WTC11 (cell line): Measurements from ENCODE around the gene GDF7. TPM values are rescaled to one million over a fixed set of nuclear protein-coding genes. Genes with fewer than 3 reads are reported as not detected.

Source experiments
- ATF1 ChIP-seq: sonication (generic); formaldehyde crosslinking; IDR thresholded peaks from 2 replicates; pipeline ENCODE4 v1.8.1; 2023; ENCODE audit warnings: mild to moderate bottlenecking, moderate library complexity, missing genetic modification reagents
- CREB1 ChIP-seq: sonication (generic); formaldehyde crosslinking; IDR thresholded peaks from 2 replicates; pipeline ENCODE4 v1.8.0; 2023; ENCODE audit warnings: mild to moderate bottlenecking, missing genetic modification reagents
- ETV6 ChIP-seq: sonication (generic); formaldehyde crosslinking; IDR thresholded peaks from 2 replicates; pipeline ENCODE4 v1.8.1; 2022; ENCODE audit warnings: mild to moderate bottlenecking, missing genetic modification reagents
- FOXK1 ChIP-seq: sonication (generic); formaldehyde crosslinking; IDR thresholded peaks from 2 replicates; pipeline ENCODE4 v1.8.0; 2022; ENCODE audit warnings: mild to moderate bottlenecking, moderate library complexity, missing genetic modification reagents
- FOXP1 ChIP-seq: sonication (generic); formaldehyde crosslinking; IDR thresholded peaks from 2 replicates; pipeline ENCODE4 v1.8.0; 2022; ENCODE audit warnings: missing genetic modification reagents, mild to moderate bottlenecking, moderate library complexity, borderline replicate concordance
- MXD4 ChIP-seq: fragments of 250-450 bp; sonication (Bioruptor Pico); IDR thresholded peaks from 2 replicates; pipeline ENCODE4 v1.8.0; 2021; ENCODE audit warnings: mild to moderate bottlenecking, moderate library complexity, borderline replicate concordance
- RELA ChIP-seq: sonication (generic); formaldehyde crosslinking; IDR thresholded peaks from 2 replicates; pipeline ENCODE4 v1.8.1; 2022; ENCODE audit warnings: missing genetic modification reagents, mild to moderate bottlenecking, borderline replicate concordance
- RORB ChIP-seq: fragments of 250-450 bp; sonication (Bioruptor Pico); IDR thresholded peaks from 2 replicates; pipeline ENCODE4 v1.9.0; 2021; ENCODE audit warnings: mild to moderate bottlenecking
- SMAD4 ChIP-seq: sonication (generic); formaldehyde crosslinking; IDR thresholded peaks from 2 replicates; pipeline ENCODE4 v1.8.0; 2022; ENCODE audit warnings: mild to moderate bottlenecking, missing genetic modification reagents
- SP1 ChIP-seq: sonication (generic); formaldehyde crosslinking; conservative IDR thresholded peaks from 2 replicates; pipeline ENCODE4 v1.8.1; 2022; ENCODE audit warnings: missing genetic modification reagents
- TEAD1 ChIP-seq: sonication (generic); formaldehyde crosslinking; IDR thresholded peaks from 2 replicates; pipeline ENCODE4 v1.8.0; 2022; ENCODE audit warnings: mild to moderate bottlenecking, missing genetic modification reagents
- TP53 ChIP-seq: sonication (generic); formaldehyde crosslinking; IDR thresholded peaks from 2 replicates; pipeline ENCODE4 v1.8.1; 2023; ENCODE audit warnings: mild to moderate bottlenecking, missing genetic modification reagents
- ZNF219 ChIP-seq: sonication (generic); formaldehyde crosslinking; IDR thresholded peaks from 2 replicates; pipeline ENCODE4 v1.8.0; 2023; ENCODE audit warnings: missing genetic modification reagents, mild to moderate bottlenecking, borderline replicate concordance
- total RNA-seq: library from RNA; stranded (reverse); gene quantifications from 3 replicates; pipeline ENCODE4 v1.2.3, GENCODE V29; 2021
- TF ChIP-seq, protein P1 (sequence below): sonication (generic); formaldehyde crosslinking; IDR thresholded peaks from 2 replicates; pipeline ENCODE4 v1.8.0; 2022; ENCODE audit warnings: mild to moderate bottlenecking, missing genetic modification reagents
- TF ChIP-seq, protein P2 (sequence below): sonication (generic); formaldehyde crosslinking; IDR thresholded peaks from 2 replicates; pipeline ENCODE4 v1.8.1; 2023; ENCODE audit warnings: mild to moderate bottlenecking, missing genetic modification reagents, borderline replicate concordance
- TF ChIP-seq, protein P3 (sequence below): sonication (generic); formaldehyde crosslinking; IDR thresholded peaks from 2 replicates; pipeline ENCODE4 v1.8.1; 2023; ENCODE audit warnings: mild to moderate bottlenecking, missing genetic modification reagents, moderate library complexity
- TF ChIP-seq, protein P4 (sequence below): fragments of 250-450 bp; sonication (Bioruptor Pico); IDR thresholded peaks from 2 replicates; pipeline ENCODE4 v1.9.0; 2021; ENCODE audit warnings: mild to moderate bottlenecking, borderline replicate concordance
- TF ChIP-seq, protein P5 (sequence below): sonication (generic); formaldehyde crosslinking; IDR thresholded peaks from 2 replicates; pipeline ENCODE4 v1.8.0; 2022; ENCODE audit warnings: mild to moderate bottlenecking, missing genetic modification reagents
- TF ChIP-seq, protein P6 (sequence below): sonication (generic); formaldehyde crosslinking; IDR thresholded peaks from 2 replicates; pipeline ENCODE4 v1.8.0; 2023; ENCODE audit warnings: missing genetic modification reagents, mild to moderate bottlenecking, borderline replicate concordance
- TF ChIP-seq, protein P7 (sequence below): fragments of 200-600 bp; IDR thresholded peaks from 2 replicates; pipeline ENCODE4 v1.8.0; 2022; ENCODE audit warnings: antibody characterized with exemption

The GDF7 gene
- total RNA-seq, 1 experiment from 2014 or later: 0.55 TPM

DNA sequence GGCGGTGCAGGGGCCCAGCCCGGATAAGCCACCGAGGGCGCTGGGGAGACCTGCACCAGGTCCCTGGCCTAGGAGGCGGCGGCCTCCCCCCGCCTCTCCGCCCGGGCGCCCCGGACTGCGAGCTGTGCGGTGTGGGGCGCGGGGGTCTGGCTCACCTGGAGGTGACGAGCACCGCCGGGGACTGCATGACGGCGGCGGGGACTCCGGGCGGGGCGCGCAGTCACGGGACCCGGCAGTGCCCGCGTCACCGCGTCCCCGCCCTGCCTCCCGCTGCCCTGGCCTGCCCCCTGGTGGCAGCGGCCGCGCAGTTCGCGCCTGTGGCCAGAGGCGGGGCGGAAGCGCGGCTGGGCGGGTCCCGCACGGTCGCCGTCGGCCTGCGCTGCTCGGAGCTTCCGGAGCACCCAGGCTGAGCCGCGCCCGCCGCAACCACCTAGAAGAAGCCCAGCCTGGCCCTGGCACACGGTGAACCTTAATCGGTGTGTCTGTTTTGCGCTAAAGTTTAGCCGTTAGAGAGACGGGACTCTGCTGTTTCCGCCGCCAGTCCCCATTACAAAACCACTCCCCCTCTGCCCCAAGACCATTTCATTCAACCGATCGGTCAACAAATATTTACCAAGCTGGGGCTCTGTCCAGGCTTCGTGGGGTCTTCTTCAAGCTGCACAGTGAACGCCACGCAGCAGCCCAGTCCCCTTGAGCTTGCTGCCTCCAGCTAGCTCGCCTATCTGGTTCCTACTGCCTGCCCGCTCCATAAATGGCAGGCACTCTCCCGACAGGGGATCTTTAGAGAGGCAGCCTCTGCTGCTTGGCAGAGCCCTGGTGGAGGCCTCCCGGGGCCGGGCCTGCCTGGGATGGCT lies 15.8 kb upstream of the GDF7 start, which contains the start of gene HS1BP3 (continued):
- TF ChIP-seq, protein P1, sequence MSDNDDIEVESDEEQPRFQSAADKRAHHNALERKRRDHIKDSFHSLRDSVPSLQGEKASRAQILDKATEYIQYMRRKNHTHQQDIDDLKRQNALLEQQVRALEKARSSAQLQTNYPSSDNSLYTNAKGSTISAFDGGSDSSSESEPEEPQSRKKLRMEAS: no peak; the same call in 1 of the 2 replicates
- TF ChIP-seq MXD4 (no peak), TEAD1 (CRISPR knock-in tag) (0 out of 2 replicates have a peak, but pooled peaks have one; percentile 39), FOXP1 (CRISPR knock-in tag) (peak; percentile 59; the same call in 1 of the 2 replicates), ATF1 (CRISPR knock-in tag) (peak; percentile 31; the same call in 1 of the 2 replicates), SP1 (CRISPR knock-in tag) (peak; percentile 87), RORB (no peak), SMAD4 (CRISPR knock-in tag) (no peak), CREB1 (CRISPR knock-in tag) (no peak), ZNF219 (CRISPR knock-in tag) (no peak), ETV6 (peak; percentile 94; the same call in 1 of the 2 replicates), RELA (no peak; the same call in 1 of the 2 replicates), TP53 (peak; percentile 44; the same call in 1 of the 2 replicates), FOXK1 (CRISPR knock-in tag) (peak; percentile 85; the same call in 1 of the 2 replicates)
- TF ChIP-seq, protein P2, sequence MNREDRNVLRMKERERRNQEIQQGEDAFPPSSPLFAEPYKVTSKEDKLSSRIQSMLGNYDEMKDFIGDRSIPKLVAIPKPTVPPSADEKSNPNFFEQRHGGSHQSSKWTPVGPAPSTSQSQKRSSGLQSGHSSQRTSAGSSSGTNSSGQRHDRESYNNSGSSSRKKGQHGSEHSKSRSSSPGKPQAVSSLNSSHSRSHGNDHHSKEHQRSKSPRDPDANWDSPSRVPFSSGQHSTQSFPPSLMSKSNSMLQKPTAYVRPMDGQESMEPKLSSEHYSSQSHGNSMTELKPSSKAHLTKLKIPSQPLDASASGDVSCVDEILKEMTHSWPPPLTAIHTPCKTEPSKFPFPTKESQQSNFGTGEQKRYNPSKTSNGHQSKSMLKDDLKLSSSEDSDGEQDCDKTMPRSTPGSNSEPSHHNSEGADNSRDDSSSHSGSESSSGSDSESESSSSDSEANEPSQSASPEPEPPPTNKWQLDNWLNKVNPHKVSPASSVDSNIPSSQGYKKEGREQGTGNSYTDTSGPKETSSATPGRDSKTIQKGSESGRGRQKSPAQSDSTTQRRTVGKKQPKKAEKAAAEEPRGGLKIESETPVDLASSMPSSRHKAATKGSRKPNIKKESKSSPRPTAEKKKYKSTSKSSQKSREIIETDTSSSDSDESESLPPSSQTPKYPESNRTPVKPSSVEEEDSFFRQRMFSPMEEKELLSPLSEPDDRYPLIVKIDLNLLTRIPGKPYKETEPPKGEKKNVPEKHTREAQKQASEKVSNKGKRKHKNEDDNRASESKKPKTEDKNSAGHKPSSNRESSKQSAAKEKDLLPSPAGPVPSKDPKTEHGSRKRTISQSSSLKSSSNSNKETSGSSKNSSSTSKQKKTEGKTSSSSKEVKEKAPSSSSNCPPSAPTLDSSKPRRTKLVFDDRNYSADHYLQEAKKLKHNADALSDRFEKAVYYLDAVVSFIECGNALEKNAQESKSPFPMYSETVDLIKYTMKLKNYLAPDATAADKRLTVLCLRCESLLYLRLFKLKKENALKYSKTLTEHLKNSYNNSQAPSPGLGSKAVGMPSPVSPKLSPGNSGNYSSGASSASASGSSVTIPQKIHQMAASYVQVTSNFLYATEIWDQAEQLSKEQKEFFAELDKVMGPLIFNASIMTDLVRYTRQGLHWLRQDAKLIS (CRISPR knock-in tag): no peak
- TF ChIP-seq, protein P3, sequence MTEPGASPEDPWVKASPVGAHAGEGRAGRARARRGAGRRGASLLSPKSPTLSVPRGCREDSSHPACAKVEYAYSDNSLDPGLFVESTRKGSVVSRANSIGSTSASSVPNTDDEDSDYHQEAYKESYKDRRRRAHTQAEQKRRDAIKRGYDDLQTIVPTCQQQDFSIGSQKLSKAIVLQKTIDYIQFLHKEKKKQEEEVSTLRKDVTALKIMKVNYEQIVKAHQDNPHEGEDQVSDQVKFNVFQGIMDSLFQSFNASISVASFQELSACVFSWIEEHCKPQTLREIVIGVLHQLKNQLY (CRISPR knock-in tag): no peak
- TF ChIP-seq, protein P4, sequence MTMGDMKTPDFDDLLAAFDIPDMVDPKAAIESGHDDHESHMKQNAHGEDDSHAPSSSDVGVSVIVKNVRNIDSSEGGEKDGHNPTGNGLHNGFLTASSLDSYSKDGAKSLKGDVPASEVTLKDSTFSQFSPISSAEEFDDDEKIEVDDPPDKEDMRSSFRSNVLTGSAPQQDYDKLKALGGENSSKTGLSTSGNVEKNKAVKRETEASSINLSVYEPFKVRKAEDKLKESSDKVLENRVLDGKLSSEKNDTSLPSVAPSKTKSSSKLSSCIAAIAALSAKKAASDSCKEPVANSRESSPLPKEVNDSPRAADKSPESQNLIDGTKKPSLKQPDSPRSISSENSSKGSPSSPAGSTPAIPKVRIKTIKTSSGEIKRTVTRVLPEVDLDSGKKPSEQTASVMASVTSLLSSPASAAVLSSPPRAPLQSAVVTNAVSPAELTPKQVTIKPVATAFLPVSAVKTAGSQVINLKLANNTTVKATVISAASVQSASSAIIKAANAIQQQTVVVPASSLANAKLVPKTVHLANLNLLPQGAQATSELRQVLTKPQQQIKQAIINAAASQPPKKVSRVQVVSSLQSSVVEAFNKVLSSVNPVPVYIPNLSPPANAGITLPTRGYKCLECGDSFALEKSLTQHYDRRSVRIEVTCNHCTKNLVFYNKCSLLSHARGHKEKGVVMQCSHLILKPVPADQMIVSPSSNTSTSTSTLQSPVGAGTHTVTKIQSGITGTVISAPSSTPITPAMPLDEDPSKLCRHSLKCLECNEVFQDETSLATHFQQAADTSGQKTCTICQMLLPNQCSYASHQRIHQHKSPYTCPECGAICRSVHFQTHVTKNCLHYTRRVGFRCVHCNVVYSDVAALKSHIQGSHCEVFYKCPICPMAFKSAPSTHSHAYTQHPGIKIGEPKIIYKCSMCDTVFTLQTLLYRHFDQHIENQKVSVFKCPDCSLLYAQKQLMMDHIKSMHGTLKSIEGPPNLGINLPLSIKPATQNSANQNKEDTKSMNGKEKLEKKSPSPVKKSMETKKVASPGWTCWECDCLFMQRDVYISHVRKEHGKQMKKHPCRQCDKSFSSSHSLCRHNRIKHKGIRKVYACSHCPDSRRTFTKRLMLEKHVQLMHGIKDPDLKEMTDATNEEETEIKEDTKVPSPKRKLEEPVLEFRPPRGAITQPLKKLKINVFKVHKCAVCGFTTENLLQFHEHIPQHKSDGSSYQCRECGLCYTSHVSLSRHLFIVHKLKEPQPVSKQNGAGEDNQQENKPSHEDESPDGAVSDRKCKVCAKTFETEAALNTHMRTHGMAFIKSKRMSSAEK (CRISPR knock-in tag): no peak
- TF ChIP-seq, protein P5, sequence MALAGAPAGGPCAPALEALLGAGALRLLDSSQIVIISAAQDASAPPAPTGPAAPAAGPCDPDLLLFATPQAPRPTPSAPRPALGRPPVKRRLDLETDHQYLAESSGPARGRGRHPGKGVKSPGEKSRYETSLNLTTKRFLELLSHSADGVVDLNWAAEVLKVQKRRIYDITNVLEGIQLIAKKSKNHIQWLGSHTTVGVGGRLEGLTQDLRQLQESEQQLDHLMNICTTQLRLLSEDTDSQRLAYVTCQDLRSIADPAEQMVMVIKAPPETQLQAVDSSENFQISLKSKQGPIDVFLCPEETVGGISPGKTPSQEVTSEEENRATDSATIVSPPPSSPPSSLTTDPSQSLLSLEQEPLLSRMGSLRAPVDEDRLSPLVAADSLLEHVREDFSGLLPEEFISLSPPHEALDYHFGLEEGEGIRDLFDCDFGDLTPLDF (CRISPR knock-in tag): no peak
- TF ChIP-seq, protein P6, sequence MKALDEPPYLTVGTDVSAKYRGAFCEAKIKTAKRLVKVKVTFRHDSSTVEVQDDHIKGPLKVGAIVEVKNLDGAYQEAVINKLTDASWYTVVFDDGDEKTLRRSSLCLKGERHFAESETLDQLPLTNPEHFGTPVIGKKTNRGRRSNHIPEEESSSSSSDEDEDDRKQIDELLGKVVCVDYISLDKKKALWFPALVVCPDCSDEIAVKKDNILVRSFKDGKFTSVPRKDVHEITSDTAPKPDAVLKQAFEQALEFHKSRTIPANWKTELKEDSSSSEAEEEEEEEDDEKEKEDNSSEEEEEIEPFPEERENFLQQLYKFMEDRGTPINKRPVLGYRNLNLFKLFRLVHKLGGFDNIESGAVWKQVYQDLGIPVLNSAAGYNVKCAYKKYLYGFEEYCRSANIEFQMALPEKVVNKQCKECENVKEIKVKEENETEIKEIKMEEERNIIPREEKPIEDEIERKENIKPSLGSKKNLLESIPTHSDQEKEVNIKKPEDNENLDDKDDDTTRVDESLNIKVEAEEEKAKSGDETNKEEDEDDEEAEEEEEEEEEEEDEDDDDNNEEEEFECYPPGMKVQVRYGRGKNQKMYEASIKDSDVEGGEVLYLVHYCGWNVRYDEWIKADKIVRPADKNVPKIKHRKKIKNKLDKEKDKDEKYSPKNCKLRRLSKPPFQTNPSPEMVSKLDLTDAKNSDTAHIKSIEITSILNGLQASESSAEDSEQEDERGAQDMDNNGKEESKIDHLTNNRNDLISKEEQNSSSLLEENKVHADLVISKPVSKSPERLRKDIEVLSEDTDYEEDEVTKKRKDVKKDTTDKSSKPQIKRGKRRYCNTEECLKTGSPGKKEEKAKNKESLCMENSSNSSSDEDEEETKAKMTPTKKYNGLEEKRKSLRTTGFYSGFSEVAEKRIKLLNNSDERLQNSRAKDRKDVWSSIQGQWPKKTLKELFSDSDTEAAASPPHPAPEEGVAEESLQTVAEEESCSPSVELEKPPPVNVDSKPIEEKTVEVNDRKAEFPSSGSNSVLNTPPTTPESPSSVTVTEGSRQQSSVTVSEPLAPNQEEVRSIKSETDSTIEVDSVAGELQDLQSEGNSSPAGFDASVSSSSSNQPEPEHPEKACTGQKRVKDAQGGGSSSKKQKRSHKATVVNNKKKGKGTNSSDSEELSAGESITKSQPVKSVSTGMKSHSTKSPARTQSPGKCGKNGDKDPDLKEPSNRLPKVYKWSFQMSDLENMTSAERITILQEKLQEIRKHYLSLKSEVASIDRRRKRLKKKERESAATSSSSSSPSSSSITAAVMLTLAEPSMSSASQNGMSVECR (CRISPR knock-in tag): no peak
- TF ChIP-seq, protein P7, sequence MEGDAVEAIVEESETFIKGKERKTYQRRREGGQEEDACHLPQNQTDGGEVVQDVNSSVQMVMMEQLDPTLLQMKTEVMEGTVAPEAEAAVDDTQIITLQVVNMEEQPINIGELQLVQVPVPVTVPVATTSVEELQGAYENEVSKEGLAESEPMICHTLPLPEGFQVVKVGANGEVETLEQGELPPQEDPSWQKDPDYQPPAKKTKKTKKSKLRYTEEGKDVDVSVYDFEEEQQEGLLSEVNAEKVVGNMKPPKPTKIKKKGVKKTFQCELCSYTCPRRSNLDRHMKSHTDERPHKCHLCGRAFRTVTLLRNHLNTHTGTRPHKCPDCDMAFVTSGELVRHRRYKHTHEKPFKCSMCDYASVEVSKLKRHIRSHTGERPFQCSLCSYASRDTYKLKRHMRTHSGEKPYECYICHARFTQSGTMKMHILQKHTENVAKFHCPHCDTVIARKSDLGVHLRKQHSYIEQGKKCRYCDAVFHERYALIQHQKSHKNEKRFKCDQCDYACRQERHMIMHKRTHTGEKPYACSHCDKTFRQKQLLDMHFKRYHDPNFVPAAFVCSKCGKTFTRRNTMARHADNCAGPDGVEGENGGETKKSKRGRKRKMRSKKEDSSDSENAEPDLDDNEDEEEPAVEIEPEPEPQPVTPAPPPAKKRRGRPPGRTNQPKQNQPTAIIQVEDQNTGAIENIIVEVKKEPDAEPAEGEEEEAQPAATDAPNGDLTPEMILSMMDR: peak; percentile 88
